Endothelial cell of hepatic sinusoid (primary cell): Measurements from ENCODE around the gene COL4A2.
"Not testable (repeated sequence)": the region's sequence is repeated elsewhere in the genome, so short reads cannot be mapped to it uniquely, and the experiment has no call there.

Experiments
- in situ Hi-C: cut with HindIII; loops from 2 replicates; pipeline ENCODE4 v1.10.0; 2017; ENCODE audit warnings: low sequenced_read_pairs

The COL4A2 gene

GRCh38 chr13:110523180-110523579 lies 216.1 kb downstream of the COL4A2 start:
- in situ Hi-C loops: no loop called here

- in situ Hi-C loops: no loop called here
Measured at GRCh38 chr13:110523838-110524540, 216.9 kb downstream of the COL4A2 start.

GRCh38 chr13:110524541-110525257 lies 217.6 kb downstream of the COL4A2 start:
- in situ Hi-C loops: no loop called here

GRCh38 chr13:110525328-110526319 lies 218.5 kb downstream of the COL4A2 start:
- in situ Hi-C loops: no loop called here

- in situ Hi-C loops: no loop called here
Measured at GRCh38 chr13:110528371-110528770, 221.3 kb downstream of the COL4A2 start.

- in situ Hi-C loops: no loop called here
Measured at GRCh38 chr13:110528911-110529310, 221.8 kb downstream of the COL4A2 start.

GRCh38 chr13:110529522-110530311 lies 222.6 kb downstream of the COL4A2 start:
- in situ Hi-C loops: no loop called here

GRCh38 chr13:110531100-110531499 lies 224.0 kb downstream of the COL4A2 start:
- in situ Hi-C loops: no loop called here

GRCh38 chr13:110531671-110532083 lies 224.6 kb downstream of the COL4A2 start:
- in situ Hi-C loops: no loop called here

GRCh38 chr13:110532258-110532657 lies 225.2 kb downstream of the COL4A2 start:
- in situ Hi-C loops: not testable (repeated sequence)

- in situ Hi-C loops: no loop called here
Measured at GRCh38 chr13:110533771-110534670, 226.9 kb downstream of the COL4A2 start.

GRCh38 chr13:110535526-110535925 lies 228.4 kb downstream of the COL4A2 start:
- in situ Hi-C loops: no loop called here

GRCh38 chr13:110536006-110536693 lies 229.1 kb downstream of the COL4A2 start:
- in situ Hi-C loops: no loop called here

GRCh38 chr13:110538632-110539031 lies 231.5 kb downstream of the COL4A2 start:
- in situ Hi-C loops: no loop called here

GRCh38 chr13:110539894-110540293 lies 232.8 kb downstream of the COL4A2 start:
- in situ Hi-C loops: loop anchor here (5.0 to 10.0 kb wide), 2 partner anchors 33 to 385 kb away; no protein-coding TSS in a partner anchor

- in situ Hi-C loops: loop anchor here (5.0 to 10.0 kb wide), 2 partner anchors 34 to 386 kb away; no protein-coding TSS in a partner anchor
Measured at GRCh38 chr13:110540871-110541525, 233.9 kb downstream of the COL4A2 start.

GRCh38 chr13:110541526-110541920 lies 234.4 kb downstream of the COL4A2 start:
- in situ Hi-C loops: loop anchor here (5.0 to 10.0 kb wide), 2 partner anchors 34 to 387 kb away; no protein-coding TSS in a partner anchor
